Ovary (tissue), 1 donor: Measurements from ENCODE around the gene SLC6A12.

ENCODE experiments used
- EP300 ChIP-seq: sonication (generic); formaldehyde crosslinking; IDR thresholded peaks from one replicate; pipeline ENCODE4 v1.6.1; 2017; ENCODE audit warnings: antibody characterized with exemption
- POLR2A ChIP-seq: fragments of 450-650 bp; IDR thresholded peaks from one replicate; pipeline ENCODE4 v1.6.1; 2017; ENCODE audit warnings: antibody characterized with exemption, mild to moderate bottlenecking, moderate library complexity

GRCh38 chr12:159156-159782, 54.7 kb downstream of the SLC6A12 start:
- TF ChIP-seq EP300 (no peak), POLR2A (no peak)
